SK-N-SH (cell line): Measurements from ENCODE around the gene FBXL7. TPM values are rescaled to one million over a fixed set of nuclear protein-coding genes. Genes with fewer than 3 reads are reported as not detected.

Source experiments
- CTCF ChIA-PET: fragments of 300-600, 350-600 bp; formaldehyde crosslinking; extraction: SDS; loops from one replicate; lab custom pipeline; 2021; lab: Yijun Ruan, JAX
- POLR2A ChIA-PET: fragments of 350-600 bp; sonication (Branson Sonifier 250); formaldehyde crosslinking; extraction: SDS; loops from one replicate; lab custom pipeline; 2020; ENCODE audit warnings: antibody characterized with exemption, inconsistent platforms; lab: Yijun Ruan, JAX
- DNase-seq: peaks from one replicate; pipeline ENCODE4 v3.0.0; 2012
- H2AFZ ChIP-seq: fragments of 200-600 bp; sonication (generic); 2 replicates; pipeline ENCODE4 v1.8.1; 2016; ENCODE audit warnings: antibody characterized with exemption, mild to moderate bottlenecking, low read depth
- H3F3A ChIP-seq: fragments of 200-600 bp; sonication (generic); replicated peaks from 2 replicates; pipeline ENCODE3; 2016; ENCODE audit warnings: antibody characterized with exemption, mild to moderate bottlenecking; ENCODE audit not compliant: insufficient read depth
- H3K27ac ChIP-seq, 2 experiments: fragments of 200-500 bp in 1 of 2; fragments of 200-600 bp in 1 of 2; sonication (Bioruptor generic) in 1 of 2; sonication (generic), shearing (Covaris generic) in 1 of 2; 2 replicates each; pipeline versions ENCODE4 v1.5.1 to v1.6.1; 2014 to 2016; ENCODE audit warnings: low read depth in 2 of 2, inconsistent platforms in 1 of 2, low read length in 1 of 2, mild to moderate bottlenecking in 1 of 2, mixed read lengths in 1 of 2
- H3K27me3 ChIP-seq: fragments of 200-600 bp; sonication (generic), shearing (Covaris generic); 2 replicates; pipeline ENCODE4 v1.6.1; 2016; ENCODE audit warnings: mixed run types; ENCODE audit not compliant: insufficient read depth
- H3K36me3 ChIP-seq, 2 experiments: fragments of 200-500 bp in 1 of 2; fragments of 200-600 bp in 1 of 2; sonication (Bioruptor generic) in 1 of 2; sonication (generic) in 1 of 2; replicated peaks in 1 of 2; 2 replicates each; pipeline versions ENCODE3 to v1.5.1; 2014 to 2016; ENCODE audit warnings: low read length in 1 of 2, mild to moderate bottlenecking in 1 of 2; ENCODE audit not compliant: insufficient read depth in 2 of 2, control insufficient read depth in 1 of 2
- H3K4me1 ChIP-seq, 2 experiments: fragments of 200-500 bp in 1 of 2; fragments of 200-600 bp in 1 of 2; sonication (Bioruptor generic) in 1 of 2; sonication (generic), shearing (Covaris generic) in 1 of 2; 2 replicates each; pipeline versions ENCODE4 v1.5.1 to v1.6.1; 2014 to 2016; ENCODE audit warnings: low read depth in 1 of 2, low read length in 1 of 2, mixed run types in 1 of 2; ENCODE audit not compliant: insufficient read depth in 2 of 2, control insufficient read depth in 1 of 2
- H3K4me2 ChIP-seq: fragments of 200-600 bp; sonication (generic), shearing (Covaris generic); 2 replicates; pipeline ENCODE4 v1.6.1; 2017; ENCODE audit warnings: mixed run types
- H3K4me3 ChIP-seq, 2 experiments: fragments of 200-500 bp in 1 of 2; fragments of 200-600 bp in 1 of 2; sonication (Bioruptor generic) in 1 of 2; sonication (generic), shearing (Covaris generic) in 1 of 2; 2 replicates each; pipeline versions ENCODE4 v1.5.1 to v1.8.1; 2014 to 2016; ENCODE audit warnings: low read depth in 2 of 2, inconsistent platforms in 1 of 2, low read length in 1 of 2, mild to moderate bottlenecking in 1 of 2, mixed read lengths in 1 of 2, moderate library complexity in 1 of 2
- H3K79me2 ChIP-seq: fragments of 200-600 bp; sonication (generic); 2 replicates; pipeline ENCODE4 v1.8.1; 2017; ENCODE audit warnings: mild to moderate bottlenecking; ENCODE audit not compliant: insufficient read depth
- H3K9ac ChIP-seq: fragments of 200-600 bp; sonication (generic); 2 replicates; pipeline ENCODE4 v1.6.1; 2017; ENCODE audit warnings: mixed run types
- H3K9me2 ChIP-seq: fragments of 200-600 bp; sonication (generic); 2 replicates; pipeline ENCODE4 v1.6.1; 2017; ENCODE audit warnings: mixed run types
- H3K9me3 ChIP-seq: fragments of 200-600 bp; sonication (generic); 2 replicates; pipeline ENCODE4 v1.6.1; 2017; ENCODE audit warnings: mixed run types, mild to moderate bottlenecking, moderate library complexity
- H4K20me1 ChIP-seq: fragments of 200-600 bp; sonication (generic); 2 replicates; pipeline ENCODE4 v1.6.1; 2017; ENCODE audit warnings: mild to moderate bottlenecking, mixed run types; ENCODE audit not compliant: insufficient read depth
- EP300 ChIP-seq, 2 experiments: IDR thresholded peaks; 2 replicates each; pipeline versions ENCODE4 v1.4.0 to v1.6.1; 2012; ENCODE audit warnings: borderline replicate concordance in 1 of 2, low read depth in 1 of 2, low read length in 1 of 2
- FOSL2 ChIP-seq: IDR thresholded peaks from 2 replicates; pipeline ENCODE4 v1.4.0; 2012; ENCODE audit warnings: low read depth, mild to moderate bottlenecking, moderate library complexity, borderline replicate concordance
- FOXJ3 ChIP-seq: sonication (generic); formaldehyde crosslinking; IDR thresholded peaks from 2 replicates; pipeline ENCODE4 v1.5.1; 2020; ENCODE audit warnings: mild to moderate bottlenecking, missing genetic modification reagents
- GABPA ChIP-seq: IDR thresholded peaks from 2 replicates; pipeline ENCODE4 v1.4.0; 2012; ENCODE audit warnings: low read depth, mild to moderate bottlenecking
- GATA2 ChIP-seq: sonication (generic); formaldehyde crosslinking; IDR thresholded peaks from 2 replicates; pipeline ENCODE4 v1.5.0; 2020; ENCODE audit warnings: mild to moderate bottlenecking, missing genetic modification reagents
- JUND ChIP-seq: IDR thresholded peaks from 2 replicates; pipeline ENCODE4 v1.4.0; 2012
- MXI1 ChIP-seq: IDR thresholded peaks from 2 replicates; pipeline ENCODE4 v1.6.1; 2012; ENCODE audit warnings: mild to moderate bottlenecking, low read depth, low read length, improper control_type of control experiment
- NRF1 ChIP-seq: IDR thresholded peaks from 2 replicates; pipeline ENCODE4 v1.6.1; 2012; ENCODE audit warnings: low read depth, mild to moderate bottlenecking, low read length
- POLR2AphosphoS5 ChIP-seq: IDR thresholded peaks from 2 replicates; pipeline ENCODE4 v1.6.1; 2012; ENCODE audit warnings: low read depth, low read length
- RAD21 ChIP-seq: IDR thresholded peaks from 2 replicates; pipeline ENCODE4 v1.6.1; 2012; ENCODE audit warnings: mild to moderate bottlenecking, low read length
- RCOR1 ChIP-seq: fragments of 150-350 bp; IDR thresholded peaks from 2 replicates; pipeline ENCODE4 v1.6.1; 2017; ENCODE audit warnings: antibody characterized with exemption, low read length
- SIN3A ChIP-seq: IDR thresholded peaks from 2 replicates; pipeline ENCODE4 v1.6.1; 2012; ENCODE audit warnings: low read depth, mild to moderate bottlenecking, low read length, moderate library complexity, borderline replicate concordance
- TAF1 ChIP-seq: IDR thresholded peaks from 2 replicates; pipeline ENCODE4 v1.6.1; 2012; ENCODE audit warnings: low read depth, mild to moderate bottlenecking, low read length, moderate library complexity, borderline replicate concordance
- TEAD4 ChIP-seq: IDR thresholded peaks from 2 replicates; pipeline ENCODE4 v1.4.0; 2012; ENCODE audit warnings: mild to moderate bottlenecking, borderline replicate concordance; ENCODE audit not compliant: insufficient read depth
- YY1 ChIP-seq: IDR thresholded peaks from 2 replicates; pipeline ENCODE4 v1.4.0; 2012; ENCODE audit warnings: low read depth, mild to moderate bottlenecking
- WGBS: methylation state at CpG from one replicate; pipeline ENCODE4 v1.1.6; 2017; ENCODE audit warnings: low lambda C conversion rate; 5-methylcytosine and 5-hydroxymethylcytosine counted together
- polyA plus RNA-seq, 3 experiments: library from polyadenylated mRNA; depleted of rRNA; stranded (reverse); fragments of >200 nt; gene quantifications; 2 replicates each; pipeline ENCODE4 v1.2.3, GENCODE V29; 2012
- TF ChIP-seq, protein P1 (sequence below): IDR thresholded peaks from 2 replicates; pipeline ENCODE4 v1.4.0; 2012; ENCODE audit warnings: low read depth
- TF ChIP-seq, protein P2 (sequence below): fragments of 200-600 bp; sonication (generic); IDR thresholded peaks from 2 replicates; pipeline ENCODE4 v1.6.1; 2017; ENCODE audit warnings: antibody characterized with exemption, mild to moderate bottlenecking, moderate library complexity
- TF ChIP-seq, protein P3 (sequence below): fragments of 150-350 bp; IDR thresholded peaks from 2 replicates; pipeline ENCODE4 v1.6.1; 2017; ENCODE audit warnings: antibody characterized with exemption, low read length, low read depth, borderline replicate concordance
- TF ChIP-seq, protein P4 (sequence below): fragments of 150-350 bp; IDR thresholded peaks from 2 replicates; pipeline ENCODE4 v1.6.1; 2016; ENCODE audit warnings: mild to moderate bottlenecking, low read depth, low read length

FBXL7 gene
- polyA plus RNA-seq, 1 of the 3 experiments (the other 2 are of a cell fraction) = 7.0 TPM

DNA sequence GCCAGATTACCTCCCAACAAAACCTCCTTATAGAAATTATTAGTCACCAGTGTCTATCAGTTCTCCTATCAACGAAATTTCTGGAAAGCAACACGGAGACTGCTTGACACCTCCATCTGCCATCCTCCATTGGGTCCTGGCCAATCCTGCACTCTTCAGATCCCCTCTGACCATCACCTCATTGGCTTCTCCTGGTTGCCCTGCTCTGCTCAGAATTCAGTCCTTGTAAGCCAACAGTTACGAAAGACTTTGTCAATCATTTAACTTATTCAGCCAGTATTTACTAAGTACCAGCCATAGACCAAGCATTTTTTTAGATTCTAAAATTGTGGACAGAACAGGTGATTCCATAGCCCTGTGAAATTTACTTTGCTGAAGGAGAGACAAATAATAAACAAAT lies 451.1 kb downstream of the FBXL7 start:
- CTCF ChIA-PET = interaction anchor here (1.5 kb wide), 1 partner anchor 568 kb away, joined by 4 read pairs; no protein-coding TSS in a partner anchor
- H3K9me3 ChIP-seq = no peaks in the 10 kb centered on the region

More for the DNA sequence above, 451.1 kb downstream of the FBXL7 start:
- Histone ChIP-seq H3K27me3 (no peaks in the 10 kb centered on the region), H3K79me2 (no peaks in the 10 kb centered on the region), H2AFZ (no peak overlapping the region), H3K4me2 (no peak overlapping the region), H3K9ac (no peak overlapping the region), H3K36me3 (peaks cover 6 to 13% of the 10 kb centered on the region in 2 experiments), H3K4me1 (no peaks in the 10 kb centered on the region), H3K27ac (no peak overlapping the region; a peak in 1 of 4 replicates), H3K4me3 (no peak overlapping the region), H4K20me1 (no peaks in the 10 kb centered on the region), H3K9me2 (no peaks in the 10 kb centered on the region), H3F3A (peaks cover 4% of the 10 kb centered on the region)
- 82% methylated on average over 3 of the region's 3 CpGs for WGBS
- TF ChIP-seq RCOR1 (no peak), GATA2 (CRISPR knock-in tag) (no peak), MXI1 (no peak), NRF1 (no peak), FOXJ3 (CRISPR knock-in tag) (no peak), GABPA (no peak), TEAD4 (no peak), POLR2AphosphoS5 (no peak), SIN3A (no peak), FOSL2 (no peak), JUND (no peak), YY1 (no peak), TAF1 (no peak), EP300 (IDR thresholded peaks at IDR 0.05; ENCODE audit: borderline replicate concordance in 1 of 2, low read depth in 1 of 2, low read length in 1 of 2) (no peak), RAD21 (no peak)
- TF ChIP-seq, protein P1, sequence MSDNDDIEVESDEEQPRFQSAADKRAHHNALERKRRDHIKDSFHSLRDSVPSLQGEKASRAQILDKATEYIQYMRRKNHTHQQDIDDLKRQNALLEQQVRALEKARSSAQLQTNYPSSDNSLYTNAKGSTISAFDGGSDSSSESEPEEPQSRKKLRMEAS = no peak
- TF ChIP-seq, protein P2, sequence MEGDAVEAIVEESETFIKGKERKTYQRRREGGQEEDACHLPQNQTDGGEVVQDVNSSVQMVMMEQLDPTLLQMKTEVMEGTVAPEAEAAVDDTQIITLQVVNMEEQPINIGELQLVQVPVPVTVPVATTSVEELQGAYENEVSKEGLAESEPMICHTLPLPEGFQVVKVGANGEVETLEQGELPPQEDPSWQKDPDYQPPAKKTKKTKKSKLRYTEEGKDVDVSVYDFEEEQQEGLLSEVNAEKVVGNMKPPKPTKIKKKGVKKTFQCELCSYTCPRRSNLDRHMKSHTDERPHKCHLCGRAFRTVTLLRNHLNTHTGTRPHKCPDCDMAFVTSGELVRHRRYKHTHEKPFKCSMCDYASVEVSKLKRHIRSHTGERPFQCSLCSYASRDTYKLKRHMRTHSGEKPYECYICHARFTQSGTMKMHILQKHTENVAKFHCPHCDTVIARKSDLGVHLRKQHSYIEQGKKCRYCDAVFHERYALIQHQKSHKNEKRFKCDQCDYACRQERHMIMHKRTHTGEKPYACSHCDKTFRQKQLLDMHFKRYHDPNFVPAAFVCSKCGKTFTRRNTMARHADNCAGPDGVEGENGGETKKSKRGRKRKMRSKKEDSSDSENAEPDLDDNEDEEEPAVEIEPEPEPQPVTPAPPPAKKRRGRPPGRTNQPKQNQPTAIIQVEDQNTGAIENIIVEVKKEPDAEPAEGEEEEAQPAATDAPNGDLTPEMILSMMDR = no peak
- TF ChIP-seq, protein P3, sequence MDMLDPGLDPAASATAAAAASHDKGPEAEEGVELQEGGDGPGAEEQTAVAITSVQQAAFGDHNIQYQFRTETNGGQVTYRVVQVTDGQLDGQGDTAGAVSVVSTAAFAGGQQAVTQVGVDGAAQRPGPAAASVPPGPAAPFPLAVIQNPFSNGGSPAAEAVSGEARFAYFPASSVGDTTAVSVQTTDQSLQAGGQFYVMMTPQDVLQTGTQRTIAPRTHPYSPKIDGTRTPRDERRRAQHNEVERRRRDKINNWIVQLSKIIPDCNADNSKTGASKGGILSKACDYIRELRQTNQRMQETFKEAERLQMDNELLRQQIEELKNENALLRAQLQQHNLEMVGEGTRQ = no peak
- TF ChIP-seq, protein P4, sequence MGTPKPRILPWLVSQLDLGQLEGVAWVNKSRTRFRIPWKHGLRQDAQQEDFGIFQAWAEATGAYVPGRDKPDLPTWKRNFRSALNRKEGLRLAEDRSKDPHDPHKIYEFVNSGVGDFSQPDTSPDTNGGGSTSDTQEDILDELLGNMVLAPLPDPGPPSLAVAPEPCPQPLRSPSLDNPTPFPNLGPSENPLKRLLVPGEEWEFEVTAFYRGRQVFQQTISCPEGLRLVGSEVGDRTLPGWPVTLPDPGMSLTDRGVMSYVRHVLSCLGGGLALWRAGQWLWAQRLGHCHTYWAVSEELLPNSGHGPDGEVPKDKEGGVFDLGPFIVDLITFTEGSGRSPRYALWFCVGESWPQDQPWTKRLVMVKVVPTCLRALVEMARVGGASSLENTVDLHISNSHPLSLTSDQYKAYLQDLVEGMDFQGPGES = no peak
- POLR2A ChIA-PET = no interaction called here
- no peak for DNase-seq
